ENCODE measurements around the gene SIAH2. TPM values are rescaled to one million over a fixed set of nuclear protein-coding genes. Genes with fewer than 3 reads are reported as not detected.
A peak's percentile ranks its signal among the peaks of the same experiment; 100 is the strongest.

SIAH2 gene
- total RNA-seq, 1 experiment from 2014 or later, result 17.1 TPM

DNA sequence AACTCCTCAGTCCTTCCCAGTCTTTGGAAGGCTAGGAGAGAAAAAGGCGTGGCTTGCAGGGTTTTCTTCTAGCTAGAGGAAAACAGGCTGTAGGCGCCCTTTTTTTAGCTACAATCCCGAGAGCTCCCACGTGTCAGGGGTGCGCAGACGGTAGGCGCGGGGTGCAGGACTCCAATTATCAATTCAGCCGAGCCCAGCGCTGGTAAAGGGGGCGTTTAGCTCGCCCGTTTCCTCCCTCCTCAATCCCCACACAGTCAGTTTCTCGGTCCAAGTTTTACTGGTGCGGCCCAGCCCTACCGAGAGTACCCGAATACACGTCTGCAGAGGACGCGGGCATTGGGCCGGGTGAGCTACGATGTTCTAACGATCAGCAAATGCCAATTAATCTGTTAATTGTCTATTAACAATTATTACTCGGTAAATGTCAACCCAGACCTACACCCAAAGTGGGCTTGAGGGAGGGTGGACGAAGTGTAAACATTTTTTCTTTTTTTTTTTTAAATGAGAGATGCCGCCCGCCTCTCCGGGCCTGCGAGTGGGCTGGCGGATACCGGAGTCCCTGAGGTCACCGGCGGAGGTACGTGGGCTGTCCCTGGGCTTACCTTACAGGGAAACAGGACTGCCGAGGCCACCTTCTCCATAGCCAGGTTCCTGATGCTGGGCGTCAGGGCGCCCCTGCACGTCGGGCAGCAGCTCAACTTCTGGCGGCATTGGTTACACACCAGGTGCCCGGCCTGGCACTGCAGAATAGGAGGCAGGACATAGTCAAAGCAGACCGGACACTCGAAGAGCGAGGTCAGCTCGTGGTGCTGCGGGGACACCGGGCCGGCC is 923 bp downstream of the SIAH2 start:
- ChIA-PET CTCF (interaction anchor here (0.7 to 3.6 kb wide), 9 partner anchors 17 to 103 kb away, joined by 3 to 23 read pairs (median 5); partner anchors contain the start of gene ERICH6), POLR2A (interaction anchor here (0.6 to 2.9 kb wide), 6 partner anchors 24 to 855 kb away, joined by 3 to 7 read pairs (median 4); partner anchors contain the start of genes EIF2A, ERICH6, SELENOT and SERP1)
- TF ChIP-seq ZSCAN18 (CRISPR knock-in tag; IDR thresholded peaks at IDR 0.05), result no peak
- TF ChIP-seq NFYB (CRISPR knock-in tag; conservative IDR thresholded peaks at IDR 0.05; ENCODE audit: low read depth), result no peak
- TF ChIP-seq IRF1 (CRISPR knock-in tag; IDR thresholded peaks at IDR 0.05), result no peak
- TF ChIP-seq ZNF423 (CRISPR knock-in tag; IDR thresholded peaks at IDR 0.05), result no peak
- no peak for TF ChIP-seq ZBTB21 (CRISPR knock-in tag; IDR thresholded peaks at IDR 0.05; ENCODE audit: borderline replicate concordance)
- no peak for TF ChIP-seq ATF1 (CRISPR knock-in tag; IDR thresholded peaks at IDR 0.05)
- peak; percentile 61; the same call in 1 of the 2 replicates for TF ChIP-seq ETV6 (CRISPR knock-in tag; IDR thresholded peaks at IDR 0.05)
- Mint-ChIP-seq H3K27me3 (ENCODE audit: low read depth) (peaks cover 45% of the 10 kb centered on the region), H3K27ac (no peak overlapping the region), H3K4me3 (peak overlapping the region; percentile 89), H3K9me3 (no peaks in the 10 kb centered on the region), H3K4me1 (peaks cover 45% of the 10 kb centered on the region), H3K36me3 (0 out of 2 replicates have a peak, but pooled peaks cover 2% of the 10 kb centered on the region)
- peak; percentile 15 for ATAC-seq
- DNase-seq (ENCODE audit: low spot score), result peak; percentile 31

GRCh38 chr3:150760431-150761200 is 2.4 kb downstream of the SIAH2 start:
- Mint-ChIP-seq H3K36me3 (0 out of 2 replicates have a peak, but pooled peaks cover 2% of the 10 kb centered on the region), H3K27me3 (ENCODE audit: low read depth) (peaks cover 40% of the 10 kb centered on the region), H3K27ac (no peak overlapping the region), H3K9me3 (no peaks in the 10 kb centered on the region), H3K4me3 (peak overlapping the region; percentile 89), H3K4me1 (peaks cover 31% of the 10 kb centered on the region)
- POLR2A ChIA-PET, result no interaction called here
- CTCF ChIA-PET, result interaction anchor here (1.5 kb wide), 1 partner anchor 27 kb away, joined by 4 read pairs; no protein-coding TSS in a partner anchor
- DNase-seq (ENCODE audit: low spot score) (no peak), ATAC-seq (no peak)
- TF ChIP-seq, protein P1, sequence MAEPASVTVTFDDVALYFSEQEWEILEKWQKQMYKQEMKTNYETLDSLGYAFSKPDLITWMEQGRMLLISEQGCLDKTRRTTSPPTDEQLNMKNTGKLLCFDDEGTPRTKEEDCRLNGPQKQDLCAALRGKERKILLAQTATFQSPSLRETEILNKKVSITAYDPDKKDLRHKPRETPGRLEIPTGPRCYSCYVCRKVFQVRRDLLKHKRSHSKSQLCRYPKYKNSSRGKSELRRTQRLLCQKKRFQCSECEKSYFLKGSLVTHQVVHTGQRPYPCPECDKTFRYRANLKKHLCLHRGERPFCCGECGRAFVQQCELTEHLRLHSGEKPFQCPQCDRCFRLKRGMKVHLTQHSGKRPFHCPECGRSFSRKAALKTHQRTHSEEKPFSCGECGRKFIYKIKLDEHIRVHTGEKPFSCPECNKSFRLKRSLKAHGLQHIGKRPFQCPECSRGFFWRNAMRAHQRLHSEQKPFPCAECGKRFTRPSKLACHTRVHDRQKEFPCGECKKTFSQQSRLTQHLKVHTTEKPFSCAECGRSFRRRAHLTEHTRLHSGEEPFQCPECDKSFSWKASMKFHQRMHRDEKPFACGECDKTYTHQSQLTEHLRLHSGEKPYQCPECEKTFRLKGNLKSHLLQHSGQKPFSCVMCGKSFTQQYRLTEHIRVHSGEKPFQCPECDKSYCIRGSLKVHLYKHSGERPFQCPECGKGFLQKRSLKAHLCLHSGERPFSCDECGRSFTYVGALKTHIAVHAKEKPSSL (CRISPR knock-in tag; conservative IDR thresholded peaks at IDR 0.05), result no peak
- TF ChIP-seq SP1 (CRISPR knock-in tag; conservative IDR thresholded peaks at IDR 0.05) (no peak), ZNF263 (CRISPR knock-in tag; IDR thresholded peaks at IDR 0.05; ENCODE audit: low read depth) (no peak), TEAD1 (CRISPR knock-in tag; IDR thresholded peaks at IDR 0.05) (no peak), ZNF232 (CRISPR knock-in tag; IDR thresholded peaks at IDR 0.05) (no peak), GABPB1 (CRISPR knock-in tag; IDR thresholded peaks at IDR 0.05) (no peak)
- TF ChIP-seq, protein P2, sequence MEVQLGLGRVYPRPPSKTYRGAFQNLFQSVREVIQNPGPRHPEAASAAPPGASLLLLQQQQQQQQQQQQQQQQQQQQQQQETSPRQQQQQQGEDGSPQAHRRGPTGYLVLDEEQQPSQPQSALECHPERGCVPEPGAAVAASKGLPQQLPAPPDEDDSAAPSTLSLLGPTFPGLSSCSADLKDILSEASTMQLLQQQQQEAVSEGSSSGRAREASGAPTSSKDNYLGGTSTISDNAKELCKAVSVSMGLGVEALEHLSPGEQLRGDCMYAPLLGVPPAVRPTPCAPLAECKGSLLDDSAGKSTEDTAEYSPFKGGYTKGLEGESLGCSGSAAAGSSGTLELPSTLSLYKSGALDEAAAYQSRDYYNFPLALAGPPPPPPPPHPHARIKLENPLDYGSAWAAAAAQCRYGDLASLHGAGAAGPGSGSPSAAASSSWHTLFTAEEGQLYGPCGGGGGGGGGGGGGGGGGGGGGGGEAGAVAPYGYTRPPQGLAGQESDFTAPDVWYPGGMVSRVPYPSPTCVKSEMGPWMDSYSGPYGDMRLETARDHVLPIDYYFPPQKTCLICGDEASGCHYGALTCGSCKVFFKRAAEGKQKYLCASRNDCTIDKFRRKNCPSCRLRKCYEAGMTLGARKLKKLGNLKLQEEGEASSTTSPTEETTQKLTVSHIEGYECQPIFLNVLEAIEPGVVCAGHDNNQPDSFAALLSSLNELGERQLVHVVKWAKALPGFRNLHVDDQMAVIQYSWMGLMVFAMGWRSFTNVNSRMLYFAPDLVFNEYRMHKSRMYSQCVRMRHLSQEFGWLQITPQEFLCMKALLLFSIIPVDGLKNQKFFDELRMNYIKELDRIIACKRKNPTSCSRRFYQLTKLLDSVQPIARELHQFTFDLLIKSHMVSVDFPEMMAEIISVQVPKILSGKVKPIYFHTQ (CRISPR knock-in tag; IDR thresholded peaks at IDR 0.05), result no peak
- TF ChIP-seq, protein P3, sequence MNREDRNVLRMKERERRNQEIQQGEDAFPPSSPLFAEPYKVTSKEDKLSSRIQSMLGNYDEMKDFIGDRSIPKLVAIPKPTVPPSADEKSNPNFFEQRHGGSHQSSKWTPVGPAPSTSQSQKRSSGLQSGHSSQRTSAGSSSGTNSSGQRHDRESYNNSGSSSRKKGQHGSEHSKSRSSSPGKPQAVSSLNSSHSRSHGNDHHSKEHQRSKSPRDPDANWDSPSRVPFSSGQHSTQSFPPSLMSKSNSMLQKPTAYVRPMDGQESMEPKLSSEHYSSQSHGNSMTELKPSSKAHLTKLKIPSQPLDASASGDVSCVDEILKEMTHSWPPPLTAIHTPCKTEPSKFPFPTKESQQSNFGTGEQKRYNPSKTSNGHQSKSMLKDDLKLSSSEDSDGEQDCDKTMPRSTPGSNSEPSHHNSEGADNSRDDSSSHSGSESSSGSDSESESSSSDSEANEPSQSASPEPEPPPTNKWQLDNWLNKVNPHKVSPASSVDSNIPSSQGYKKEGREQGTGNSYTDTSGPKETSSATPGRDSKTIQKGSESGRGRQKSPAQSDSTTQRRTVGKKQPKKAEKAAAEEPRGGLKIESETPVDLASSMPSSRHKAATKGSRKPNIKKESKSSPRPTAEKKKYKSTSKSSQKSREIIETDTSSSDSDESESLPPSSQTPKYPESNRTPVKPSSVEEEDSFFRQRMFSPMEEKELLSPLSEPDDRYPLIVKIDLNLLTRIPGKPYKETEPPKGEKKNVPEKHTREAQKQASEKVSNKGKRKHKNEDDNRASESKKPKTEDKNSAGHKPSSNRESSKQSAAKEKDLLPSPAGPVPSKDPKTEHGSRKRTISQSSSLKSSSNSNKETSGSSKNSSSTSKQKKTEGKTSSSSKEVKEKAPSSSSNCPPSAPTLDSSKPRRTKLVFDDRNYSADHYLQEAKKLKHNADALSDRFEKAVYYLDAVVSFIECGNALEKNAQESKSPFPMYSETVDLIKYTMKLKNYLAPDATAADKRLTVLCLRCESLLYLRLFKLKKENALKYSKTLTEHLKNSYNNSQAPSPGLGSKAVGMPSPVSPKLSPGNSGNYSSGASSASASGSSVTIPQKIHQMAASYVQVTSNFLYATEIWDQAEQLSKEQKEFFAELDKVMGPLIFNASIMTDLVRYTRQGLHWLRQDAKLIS (CRISPR knock-in tag; IDR thresholded peaks at IDR 0.05; ENCODE audit: borderline replicate concordance), result no peak
- TF ChIP-seq, protein P4, sequence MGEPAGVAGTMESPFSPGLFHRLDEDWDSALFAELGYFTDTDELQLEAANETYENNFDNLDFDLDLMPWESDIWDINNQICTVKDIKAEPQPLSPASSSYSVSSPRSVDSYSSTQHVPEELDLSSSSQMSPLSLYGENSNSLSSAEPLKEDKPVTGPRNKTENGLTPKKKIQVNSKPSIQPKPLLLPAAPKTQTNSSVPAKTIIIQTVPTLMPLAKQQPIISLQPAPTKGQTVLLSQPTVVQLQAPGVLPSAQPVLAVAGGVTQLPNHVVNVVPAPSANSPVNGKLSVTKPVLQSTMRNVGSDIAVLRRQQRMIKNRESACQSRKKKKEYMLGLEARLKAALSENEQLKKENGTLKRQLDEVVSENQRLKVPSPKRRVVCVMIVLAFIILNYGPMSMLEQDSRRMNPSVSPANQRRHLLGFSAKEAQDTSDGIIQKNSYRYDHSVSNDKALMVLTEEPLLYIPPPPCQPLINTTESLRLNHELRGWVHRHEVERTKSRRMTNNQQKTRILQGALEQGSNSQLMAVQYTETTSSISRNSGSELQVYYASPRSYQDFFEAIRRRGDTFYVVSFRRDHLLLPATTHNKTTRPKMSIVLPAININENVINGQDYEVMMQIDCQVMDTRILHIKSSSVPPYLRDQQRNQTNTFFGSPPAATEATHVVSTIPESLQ (CRISPR knock-in tag; IDR thresholded peaks at IDR 0.05), result no peak

All from WTC11 (cell line).